Tibial artery (tissue), 4 donors: ENCODE measurements around the gene ARHGEF6.
"Not testable (repeated sequence)": the region's sequence is repeated elsewhere in the genome, so short reads cannot be mapped to it uniquely, and the experiment has no call there.

Experiments
- DNase-seq, 2 donors: peaks; one replicate each; pipeline ENCODE4 v3.0.0-alpha.2; 2019
- H3K27ac ChIP-seq, 2 donors: fragments of 200-600 bp; sonication (generic) in 1 of 2; 1 replicate in 1 of 2; 2 replicates in 1 of 2; pipeline ENCODE4 v1.5.1; 2018 to 2019; ENCODE audit warnings: mild to moderate bottlenecking in 1 of 2
- H3K27me3 ChIP-seq, 2 donors: fragments of 200-600 bp; sonication (generic) in 1 of 2; one replicate each; pipeline versions ENCODE4 v1.5.1 to v1.6.0; 2016 to 2019
- H3K36me3 ChIP-seq, 3 donors: fragments of 200-600 bp; sonication (generic) in 2 of 3; one replicate each; pipeline ENCODE4 v1.5.1; 2016 to 2019; ENCODE audit warnings: mild to moderate bottlenecking in 2 of 3
- H3K4me1 ChIP-seq, 4 donors: fragments of 200-600 bp; sonication (generic) in 2 of 4; 1 replicate in 3 of 4; 2 replicates in 1 of 4; pipeline ENCODE4 v1.5.1; 2016 to 2019
- H3K4me3 ChIP-seq, 2 donors: fragments of 200-600 bp; sonication (generic) in 1 of 2; 1 replicate in 1 of 2; 2 replicates in 1 of 2; pipeline ENCODE4 v1.5.1; 2018 to 2019; ENCODE audit warnings: mild to moderate bottlenecking in 2 of 2
- H3K9me3 ChIP-seq, 3 donors: fragments of 200-600 bp; sonication (generic) in 1 of 3; one replicate each; pipeline ENCODE4 v1.5.1; 2016 to 2019
- intact Hi-C: fragments of 100-400 bp; cut with DNase I; formaldehyde crosslinking; loops from one replicate; pipeline ENCODE4 v1.15.0; 2023; ENCODE audit warnings: low total_unique reads
- TF ChIP-seq, protein P1 (sequence below), 2 experiments: fragments of 200-600 bp in 1 of 2; fragments of 450-650 bp in 1 of 2; IDR thresholded peaks; one replicate each; pipeline ENCODE4 v1.5.1; 2017 to 2019; ENCODE audit warnings: antibody characterized with exemption in 2 of 2, mild to moderate bottlenecking in 1 of 2, moderate library complexity in 1 of 2

The ARHGEF6 gene

GRCh38 chrX:136779346-136779781 is 1.4 kb downstream of the ARHGEF6 start:
- no peaks in the 10 kb centered on the region for H3K36me3 ChIP-seq
- TF ChIP-seq, protein P1, sequence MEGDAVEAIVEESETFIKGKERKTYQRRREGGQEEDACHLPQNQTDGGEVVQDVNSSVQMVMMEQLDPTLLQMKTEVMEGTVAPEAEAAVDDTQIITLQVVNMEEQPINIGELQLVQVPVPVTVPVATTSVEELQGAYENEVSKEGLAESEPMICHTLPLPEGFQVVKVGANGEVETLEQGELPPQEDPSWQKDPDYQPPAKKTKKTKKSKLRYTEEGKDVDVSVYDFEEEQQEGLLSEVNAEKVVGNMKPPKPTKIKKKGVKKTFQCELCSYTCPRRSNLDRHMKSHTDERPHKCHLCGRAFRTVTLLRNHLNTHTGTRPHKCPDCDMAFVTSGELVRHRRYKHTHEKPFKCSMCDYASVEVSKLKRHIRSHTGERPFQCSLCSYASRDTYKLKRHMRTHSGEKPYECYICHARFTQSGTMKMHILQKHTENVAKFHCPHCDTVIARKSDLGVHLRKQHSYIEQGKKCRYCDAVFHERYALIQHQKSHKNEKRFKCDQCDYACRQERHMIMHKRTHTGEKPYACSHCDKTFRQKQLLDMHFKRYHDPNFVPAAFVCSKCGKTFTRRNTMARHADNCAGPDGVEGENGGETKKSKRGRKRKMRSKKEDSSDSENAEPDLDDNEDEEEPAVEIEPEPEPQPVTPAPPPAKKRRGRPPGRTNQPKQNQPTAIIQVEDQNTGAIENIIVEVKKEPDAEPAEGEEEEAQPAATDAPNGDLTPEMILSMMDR (IDR thresholded peaks at IDR 0.05) = no peak

DNA sequence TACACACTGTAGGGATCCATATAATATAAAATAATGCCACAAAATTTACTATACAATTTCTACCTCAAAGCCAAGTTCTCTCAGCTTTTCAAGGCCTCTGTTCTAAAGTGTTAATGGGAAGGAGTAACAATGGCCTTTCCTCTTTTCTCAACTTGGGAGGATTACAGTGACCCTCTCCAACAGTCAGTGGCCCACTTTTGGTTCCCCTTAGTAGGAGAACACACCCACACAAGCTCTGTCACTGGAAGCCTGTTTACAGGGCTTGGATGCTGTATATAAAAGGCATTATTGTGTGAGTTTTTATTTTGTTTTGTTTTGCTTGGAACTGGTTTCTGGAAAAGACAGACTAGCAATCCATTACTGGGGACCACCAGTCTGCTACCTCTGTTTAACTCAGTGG is 1.8 kb downstream of the ARHGEF6 start:
- Histone ChIP-seq H3K36me3 (no peaks in the 10 kb centered on the region), H3K27ac (peak overlapping the region; percentile 61 to 72), H3K4me3 (peak overlapping the region in 1 of 2 donors; percentile 45), H3K27me3 (no peaks in the 10 kb centered on the region), H3K4me1 (peaks cover 0 to 15% (median 0%) of the 10 kb centered on the region in 4 donors), H3K9me3 (no peaks in the 10 kb centered on the region)
- DNase-seq = no peak
- TF ChIP-seq, protein P1 (IDR thresholded peaks at IDR 0.05) = no peak
- intact Hi-C loops = no loop called here

More at GRCh38 chrX:136779346-136779781, 1.4 kb downstream of the ARHGEF6 start:
- H3K27ac ChIP-seq = peak overlapping the region; percentile 61 to 72
- H3K27me3 ChIP-seq = no peaks in the 10 kb centered on the region
- peaks cover 0 to 15% (median 0%) of the 10 kb centered on the region in 4 donors for H3K4me1 ChIP-seq
- peak overlapping the region; percentile 43 to 45 for H3K4me3 ChIP-seq
- intact Hi-C loops = no loop called here
- no peak for DNase-seq
- H3K9me3 ChIP-seq = no peaks in the 10 kb centered on the region

GRCh38 chrX:136778020-136778419 is 2.7 kb downstream of the ARHGEF6 start:
- Histone ChIP-seq H3K27me3 (no peaks in the 10 kb centered on the region), H3K4me1 (peaks cover 0 to 15% (median 0%) of the 10 kb centered on the region in 4 donors), H3K27ac (no peak overlapping the region), H3K9me3 (no peaks in the 10 kb centered on the region), H3K36me3 (no peaks in the 10 kb centered on the region), H3K4me3 (no peak overlapping the region)
- DNase-seq = no peak
- TF ChIP-seq, protein P1 (IDR thresholded peaks at IDR 0.05) = no peak
- intact Hi-C loops = no loop called here

GRCh38 chrX:136773648-136774047 is 7.1 kb downstream of the ARHGEF6 start:
- Histone ChIP-seq H3K36me3 (no peaks in the 10 kb centered on the region), H3K4me3 (no peak overlapping the region), H3K27me3 (no peaks in the 10 kb centered on the region), H3K9me3 (no peaks in the 10 kb centered on the region), H3K27ac (no peak overlapping the region), H3K4me1 (peaks cover 0 to 2% (median 0%) of the 10 kb centered on the region in 4 donors)
- intact Hi-C loops = no loop called here
- TF ChIP-seq, protein P1 (IDR thresholded peaks at IDR 0.05) = no peak
- no peak for DNase-seq

- H3K36me3 ChIP-seq, H3K27ac ChIP-seq, H3K9me3 ChIP-seq, H3K4me3 ChIP-seq, H3K4me1 ChIP-seq, intact Hi-C loops, DNase-seq, H3K27me3 ChIP-seq: not testable (repeated sequence)
Observed at GRCh38 chrX:136771869-136772268, 8.9 kb downstream of the ARHGEF6 start.

DNA sequence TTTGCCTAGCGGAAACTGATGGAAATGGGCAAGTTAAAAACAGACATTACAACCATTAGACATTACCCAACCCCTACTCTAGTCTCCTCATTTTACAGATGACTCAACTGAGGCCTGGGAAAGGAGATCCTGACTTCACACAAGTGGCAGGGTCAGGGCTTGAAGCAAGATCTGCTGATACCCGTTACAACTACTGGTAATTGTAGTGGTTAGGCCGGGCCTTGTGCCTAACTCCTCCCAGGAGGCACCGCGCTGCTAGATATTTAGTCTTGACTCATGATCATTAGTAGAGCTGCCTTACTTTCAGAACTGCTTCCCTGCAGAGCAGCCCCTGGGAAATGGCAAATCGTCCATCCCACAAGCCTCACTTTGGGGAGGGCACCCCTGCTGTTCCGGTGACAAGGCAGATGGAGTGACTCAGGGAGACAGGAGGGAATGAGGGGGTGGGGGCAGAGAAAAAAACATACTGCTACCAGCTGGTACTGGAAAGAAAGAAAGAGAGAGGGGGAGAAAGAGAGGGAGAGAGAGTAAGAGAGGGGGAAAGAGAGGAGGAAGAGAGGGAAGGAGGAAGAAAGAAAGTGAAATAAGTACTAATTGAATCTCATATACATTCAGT is 12.2 kb downstream of the ARHGEF6 start:
- peak overlapping the region; percentile 94 to 96 for H3K27ac ChIP-seq
- H3K36me3 ChIP-seq = no peaks in the 10 kb centered on the region
- peak overlapping the region in 1 of 2 donors; percentile 76 for H3K4me3 ChIP-seq
- TF ChIP-seq, protein P1 (IDR thresholded peaks at IDR 0.05) = no peak
- intact Hi-C loops = no loop called here
- H3K4me1 ChIP-seq = peaks cover 0 to 22% (median 1%) of the 10 kb centered on the region in 4 donors
- H3K27me3 ChIP-seq = no peaks in the 10 kb centered on the region
- peak; percentile 77 to 78 for DNase-seq
- no peaks in the 10 kb centered on the region for H3K9me3 ChIP-seq
